ENCODE results near the gene IL17REL. TPM values are rescaled to one million over a fixed set of nuclear protein-coding genes. Genes with fewer than 3 reads are reported as not detected.

IL17REL gene
- total and polyA plus RNA-seq, 2 of the 13 experiments (the other 11 are each of a cell fraction or from before 2014, with no cell fraction given), result not detected

- TF ChIP-seq KIAA2018 (CRISPR knock-in tag; IDR thresholded peaks at IDR 0.05; ENCODE audit: borderline replicate concordance) (no peak), ZXDC (CRISPR knock-in tag; IDR thresholded peaks at IDR 0.05) (0 out of 2 replicates have a peak, but pooled peaks have one; percentile 19), NR2F6 (IDR thresholded peaks at IDR 0.05) (peak; percentile 77; the same call in 1 of the 2 replicates), NR2F6 (CRISPR knock-in tag; IDR thresholded peaks at IDR 0.05) (peak; percentile 94), BATF2 (CRISPR knock-in tag; IDR thresholded peaks at IDR 0.05) (peak; percentile 95), GFI1 (CRISPR knock-in tag; IDR thresholded peaks at IDR 0.05; ENCODE audit: borderline replicate concordance) (peak; percentile 41; the same call in 1 of the 2 replicates), ZNF207 (IDR thresholded peaks at IDR 0.05; ENCODE audit: borderline replicate concordance) (no peak), ZNF253 (CRISPR knock-in tag; IDR thresholded peaks at IDR 0.05; ENCODE audit: borderline replicate concordance) (no peak), PRDM15 (CRISPR knock-in tag; IDR thresholded peaks at IDR 0.05) (peak; percentile 67), PHF8 (CRISPR knock-in tag; IDR thresholded peaks at IDR 0.05) (peak; percentile 42; the same call in 1 of the 2 replicates), ZNF34 (CRISPR knock-in tag; IDR thresholded peaks at IDR 0.05; ENCODE audit: borderline replicate concordance) (no peak), ZIK1 (CRISPR knock-in tag; IDR thresholded peaks at IDR 0.05; ENCODE audit: borderline replicate concordance, low read depth) (peak; percentile 85), ZNF10 (CRISPR knock-in tag; IDR thresholded peaks at IDR 0.05; ENCODE audit: borderline replicate concordance, low read depth) (no peak)
These were observed 41.9 kb downstream of the IL17REL start (continued) for GRCh38 chr22:49970528-49971231.

Data from HepG2 (cell line).